Brain microvascular endothelial cell (primary cell): ENCODE data around the gene PCDHGC3.

Source experiments
- DNase-seq: peaks from one replicate; pipeline ENCODE4 v3.0.0-alpha.2; 2020
- H3K27ac ChIP-seq: fragments of 250-450 bp; sonication (Bioruptor Pico); 2 replicates; pipeline ENCODE4 v1.5.1; 2020; ENCODE audit warnings: mild to moderate bottlenecking, moderate library complexity
- H3K27me3 ChIP-seq: fragments of 250-450 bp; sonication (Bioruptor Pico); replicated peaks from 2 replicates; pipeline ENCODE4 v1.5.1; 2020; ENCODE audit warnings: mild to moderate bottlenecking
- H3K36me3 ChIP-seq: fragments of 250-450 bp; sonication (Bioruptor Pico); replicated peaks from 2 replicates; pipeline ENCODE4 v1.5.1; 2020; ENCODE audit warnings: mild to moderate bottlenecking
- H3K4me3 ChIP-seq: 2 replicates; pipeline ENCODE4 v1.5.1; 2011; ENCODE audit warnings: low read depth, mild to moderate bottlenecking, control low read depth, low read length, moderate library complexity
- CTCF ChIP-seq: IDR thresholded peaks from 2 replicates; pipeline ENCODE4 v1.5.1; 2011; ENCODE audit warnings: low read depth, mild to moderate bottlenecking, moderate library complexity, low read length, control low read depth, inconsistent platforms; ENCODE audit errors: missing control alignments
- in situ Hi-C: cut with HindIII; loops from 2 replicates; pipeline ENCODE4 v1.10.0; 2017; ENCODE audit warnings: low sequenced_read_pairs, low pct_ligation_motif_present

Gene PCDHGC3

GRCh38 chr5:141465351-141465750 is 10.4 kb upstream of the PCDHGC3 start:
- TF ChIP-seq CTCF: no peak
- no peaks in the 10 kb centered on the region for H3K36me3 ChIP-seq
- no peak overlapping the region for H3K4me3 ChIP-seq
- in situ Hi-C loops: no loop called here
- no peak for DNase-seq
- no peak overlapping the region for H3K27ac ChIP-seq
- no peaks in the 10 kb centered on the region for H3K27me3 ChIP-seq

- DNase-seq: peak; percentile 76
Measured at GRCh38 chr5:141476132-141476911, 556 bp downstream of the PCDHGC3 start.

GRCh38 chr5:141477044-141477575 is 1.3 kb downstream of the PCDHGC3 start:
- Histone ChIP-seq H3K27ac (no peak overlapping the region), H3K27me3 (no peaks in the 10 kb centered on the region), H3K36me3 (no peaks in the 10 kb centered on the region), H3K4me3 (peak overlapping the region; percentile 84)
- no peak for DNase-seq
- TF ChIP-seq CTCF: no peak
- in situ Hi-C loops: no loop called here

More at GRCh38 chr5:141476132-141476911, 556 bp downstream of the PCDHGC3 start:
- H3K27ac ChIP-seq: peak overlapping the region; percentile 59
- no peaks in the 10 kb centered on the region for H3K27me3 ChIP-seq
- TF ChIP-seq CTCF: no peak
- no peaks in the 10 kb centered on the region for H3K36me3 ChIP-seq
- peak overlapping the region; percentile 84 for H3K4me3 ChIP-seq
- in situ Hi-C loops: no loop called here

GRCh38 chr5:141477815-141478214 is 2.0 kb downstream of the PCDHGC3 start:
- DNase-seq: no peak
- no peak overlapping the region for H3K27ac ChIP-seq
- no peaks in the 10 kb centered on the region for H3K27me3 ChIP-seq
- no peak for TF ChIP-seq CTCF
- in situ Hi-C loops: no loop called here
- H3K4me3 ChIP-seq: peak overlapping the region; percentile 84
- no peaks in the 10 kb centered on the region for H3K36me3 ChIP-seq

- no peaks in the 10 kb centered on the region for H3K36me3 ChIP-seq
- in situ Hi-C loops: no loop called here
- no peak overlapping the region for H3K27ac ChIP-seq
- no peaks in the 10 kb centered on the region for H3K27me3 ChIP-seq
- DNase-seq: no peak
- peak overlapping the region; percentile 84 for H3K4me3 ChIP-seq
- peak; percentile 58 for TF ChIP-seq CTCF
Measured at GRCh38 chr5:141478321-141478945, 2.7 kb downstream of the PCDHGC3 start.
